GM12892 (cell line): ENCODE measurements around the gene ZFYVE27.

Source experiments
- DNase-seq: peaks from one replicate; pipeline ENCODE4 v3.0.0; 2011; ENCODE audit not compliant: insufficient read length
- FAIRE-seq: peaks from 2 replicates; lab custom pipeline; 2011; peaks lifted over from hg19 to GRCh38; lab: Jason Lieb, UNC
- POLR2A ChIP-seq: IDR thresholded peaks from 2 replicates; pipeline ENCODE4 v1.6.1; 2011; ENCODE audit warnings: low read depth, low read length, control low read depth
- POLR2AphosphoS5 ChIP-seq: IDR thresholded peaks from 2 replicates; pipeline ENCODE4 v1.6.1; 2011; ENCODE audit warnings: low read depth, low read length, control low read depth
- TAF1 ChIP-seq: IDR thresholded peaks from 2 replicates; pipeline ENCODE4 v1.6.1; 2011; ENCODE audit warnings: low read depth, mild to moderate bottlenecking, control low read depth, low read length, borderline replicate concordance

Gene ZFYVE27

DNA sequence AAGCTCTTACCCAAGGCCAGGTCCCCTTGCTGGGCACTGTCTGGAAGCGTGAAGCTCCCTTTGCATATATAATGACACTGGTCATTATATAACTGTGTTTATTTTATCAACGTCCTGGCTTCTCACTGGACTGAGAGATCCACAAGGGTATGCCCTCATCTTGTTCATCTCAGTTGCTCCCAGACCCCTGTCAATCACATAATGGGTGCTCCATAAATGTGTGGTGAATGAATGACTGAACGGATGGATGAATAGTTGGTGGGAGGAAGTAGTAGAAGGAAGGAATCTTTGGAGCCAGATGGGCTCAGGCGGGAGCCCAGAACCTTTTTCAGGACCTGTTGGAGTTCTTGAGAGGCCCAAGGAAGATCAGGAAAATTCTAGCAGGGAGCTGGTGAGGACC, 42.6 kb downstream of the ZFYVE27 start:
- TF ChIP-seq POLR2AphosphoS5: no peak
- no peak for TF ChIP-seq TAF1
- TF ChIP-seq POLR2A: no peak
- no peak for DNase-seq
- FAIRE-seq: no peak

DNA sequence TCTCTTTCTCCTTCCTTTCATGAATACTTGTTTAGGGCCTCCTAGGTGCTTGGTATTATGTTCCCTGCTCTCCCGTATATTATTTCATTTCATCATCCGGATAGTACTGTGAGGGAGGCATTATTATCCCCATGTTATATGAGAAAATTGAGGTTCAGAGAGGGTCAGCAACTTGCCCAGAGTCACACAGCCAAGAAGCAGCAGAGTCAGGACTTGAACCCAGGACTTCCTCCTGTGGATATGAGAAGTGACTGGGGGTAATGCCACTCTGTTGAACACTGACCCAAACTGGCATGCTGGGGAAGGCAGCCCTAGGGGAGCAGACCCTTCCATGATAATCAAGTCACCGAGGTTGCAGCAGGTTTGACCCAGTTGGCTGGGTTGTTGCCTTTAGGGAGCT, 43.0 kb downstream of the ZFYVE27 start:
- no peak for FAIRE-seq
- no peak for DNase-seq
- no peak for TF ChIP-seq TAF1

DNA sequence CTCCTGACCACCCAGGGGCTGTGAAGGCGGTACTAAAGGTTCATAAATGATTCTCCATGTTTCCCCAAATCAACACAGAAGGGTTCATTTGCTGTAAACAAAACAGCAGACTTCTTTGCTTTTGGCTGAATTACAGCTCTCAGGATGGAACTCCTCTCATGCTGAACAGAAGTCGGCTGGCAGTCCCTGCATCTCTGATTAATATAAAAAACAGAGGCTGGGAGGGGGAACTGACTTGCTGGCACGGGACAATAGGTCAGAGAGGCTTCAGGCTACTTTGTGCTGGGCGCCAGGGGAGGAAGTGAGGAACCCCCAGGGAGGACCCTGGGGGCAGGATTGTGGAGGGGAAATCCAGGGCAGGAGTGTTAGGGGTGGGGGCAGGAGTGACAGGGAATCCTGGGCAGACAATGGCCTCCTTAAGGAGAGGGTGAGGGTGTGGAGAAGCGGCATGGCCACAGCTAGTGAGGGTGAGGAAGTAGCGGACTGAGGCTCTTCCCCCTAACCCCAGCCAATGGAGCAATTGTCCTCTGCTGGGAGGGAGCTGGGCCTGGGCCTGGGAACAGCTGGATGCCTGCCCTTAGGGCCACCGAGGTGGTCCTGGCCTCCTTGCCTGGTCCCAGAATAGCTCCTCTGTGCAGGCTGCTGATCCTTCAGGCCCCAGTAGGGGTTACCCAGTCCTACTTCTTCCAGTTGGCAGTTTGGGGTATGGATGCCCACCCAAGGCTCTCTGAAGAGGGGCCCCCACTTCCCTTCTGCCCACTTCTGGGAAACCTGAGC, 44.1 kb downstream of the ZFYVE27 start:
- DNase-seq: no peak
- no peak for FAIRE-seq
- TF ChIP-seq POLR2AphosphoS5 (no peak), TAF1 (no peak), POLR2A (no peak)

DNA sequence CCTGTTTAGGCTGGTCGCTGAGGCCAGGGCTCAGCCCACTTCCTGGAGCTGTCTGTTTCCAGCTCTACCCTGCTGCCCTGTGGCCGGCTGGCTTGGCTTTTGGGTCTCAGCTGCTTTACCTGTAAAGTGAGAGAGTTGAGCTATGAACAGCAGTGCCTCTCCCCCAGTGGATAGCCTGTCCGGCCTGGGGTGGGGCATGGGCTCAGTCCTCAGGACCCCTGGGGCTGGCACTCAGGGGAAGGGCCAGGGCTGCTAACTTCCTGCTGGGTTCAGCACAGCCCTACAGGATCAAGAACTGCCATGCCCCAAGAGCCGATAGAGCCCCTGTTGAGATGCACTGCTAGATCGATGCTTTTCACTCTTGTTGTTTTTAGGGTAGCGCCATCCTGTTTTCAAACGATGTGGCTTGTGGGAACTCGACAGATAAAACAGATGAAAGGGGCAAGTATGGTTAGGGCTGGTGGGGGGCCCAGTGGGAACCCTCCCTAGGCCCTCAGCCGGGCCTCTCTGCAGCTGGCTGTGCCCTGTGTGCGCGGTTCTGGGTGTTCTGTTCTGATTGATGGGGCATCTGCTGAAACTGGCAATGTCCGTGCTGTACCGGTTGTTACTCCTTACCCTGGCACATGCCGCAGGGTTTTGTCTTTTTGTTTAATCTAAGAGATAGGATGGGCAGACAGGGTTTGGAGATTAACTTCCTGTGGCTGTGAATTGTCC, 44.8 kb downstream of the ZFYVE27 start:
- DNase-seq: no peak
- no peak for FAIRE-seq
- no peak for TF ChIP-seq POLR2A
- no peak for TF ChIP-seq TAF1
- no peak for TF ChIP-seq POLR2AphosphoS5

DNA sequence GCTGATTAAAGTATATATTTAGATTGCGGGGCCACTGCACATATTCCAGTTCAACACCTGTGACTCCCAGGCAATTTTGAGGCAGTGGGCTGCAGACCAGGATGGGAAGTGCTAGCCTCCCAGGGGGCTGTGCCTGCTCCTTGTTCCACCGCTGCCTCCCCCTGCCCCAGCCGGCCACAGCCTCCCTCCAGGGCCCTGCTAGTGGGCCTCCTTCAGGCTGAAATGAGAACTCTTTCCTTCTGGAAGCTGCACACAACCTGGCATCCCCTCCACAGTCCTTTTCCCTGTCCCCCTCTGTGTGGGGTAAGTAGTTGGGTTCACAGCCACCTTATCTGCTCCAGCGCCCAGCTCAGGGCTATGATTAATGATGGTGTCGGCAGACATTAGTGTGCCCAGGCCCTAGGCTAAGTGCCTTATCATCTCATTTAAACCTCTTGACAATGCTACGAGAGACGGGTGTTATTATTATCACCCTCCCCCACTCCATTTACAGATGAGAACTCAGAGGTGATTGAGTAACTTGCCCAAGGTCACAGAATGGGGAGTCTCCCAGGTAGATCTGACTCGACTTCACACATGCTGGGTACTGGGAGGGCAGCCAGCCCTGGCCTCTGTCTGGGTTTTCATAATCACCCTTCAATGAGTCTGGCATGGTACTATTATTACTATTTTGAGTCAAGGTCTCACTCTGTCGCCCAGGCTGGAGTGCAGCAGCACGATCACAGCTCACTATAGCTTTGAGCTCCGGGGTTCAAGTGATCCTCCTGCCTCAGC, 45.7 kb downstream of the ZFYVE27 start:
- TF ChIP-seq POLR2AphosphoS5: no peak
- DNase-seq: no peak
- no peak for FAIRE-seq

DNA sequence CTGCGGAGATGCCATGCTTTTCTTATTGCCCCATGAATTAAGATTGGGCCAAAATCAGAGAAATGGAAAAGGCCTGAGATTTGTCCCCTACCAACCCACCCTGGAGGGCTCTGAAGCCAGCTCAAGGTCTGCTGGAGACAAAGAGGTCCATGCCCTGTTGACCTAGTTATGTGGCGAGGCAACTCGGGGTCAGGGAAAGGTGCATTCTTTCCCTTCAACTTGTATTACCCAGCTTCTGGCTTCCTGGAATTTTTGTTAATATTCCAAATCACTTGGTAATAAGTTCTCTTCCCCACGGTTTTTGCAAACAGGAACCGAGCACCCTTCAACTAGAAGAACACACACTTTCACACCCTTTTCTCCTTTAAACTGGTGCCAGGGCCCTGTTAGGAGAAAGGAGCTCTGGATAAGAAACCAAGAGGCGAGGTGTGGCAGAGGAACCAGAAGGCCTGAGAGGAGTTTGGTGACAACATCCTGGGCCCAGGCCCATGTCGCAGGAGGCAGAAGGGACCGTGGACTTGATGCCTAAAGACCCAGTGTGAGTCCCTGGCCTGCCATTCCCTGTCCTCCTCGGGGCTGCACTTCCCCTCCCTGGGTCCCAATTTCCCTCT, 47.4 kb downstream of the ZFYVE27 start:
- DNase-seq: no peak
- no peak for FAIRE-seq
- TF ChIP-seq POLR2AphosphoS5 (no peak), POLR2A (no peak), TAF1 (no peak)

DNA sequence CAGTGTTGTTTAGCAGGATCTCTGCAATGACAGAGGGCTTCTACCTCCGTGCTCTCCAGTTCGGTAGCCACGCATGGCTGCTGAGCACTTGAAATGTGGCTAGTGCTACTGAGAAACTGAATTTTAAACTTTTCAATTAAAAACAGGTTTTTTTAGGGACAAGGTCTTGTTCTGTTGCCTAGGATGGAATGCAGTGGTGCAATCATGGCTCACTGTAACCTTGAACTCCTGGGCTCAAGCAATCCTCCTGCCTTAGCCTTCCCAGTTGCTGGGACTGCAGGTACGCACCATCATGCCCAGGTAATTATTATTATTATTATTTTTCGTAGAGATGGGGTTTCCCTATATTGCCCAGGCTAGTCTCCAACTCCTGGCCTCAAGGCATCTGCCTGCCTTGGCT, 48.3 kb downstream of the ZFYVE27 start:
- TF ChIP-seq POLR2AphosphoS5: no peak
- TF ChIP-seq TAF1: no peak
- no peak for TF ChIP-seq POLR2A
- FAIRE-seq: no peak
- DNase-seq: no peak

DNA sequence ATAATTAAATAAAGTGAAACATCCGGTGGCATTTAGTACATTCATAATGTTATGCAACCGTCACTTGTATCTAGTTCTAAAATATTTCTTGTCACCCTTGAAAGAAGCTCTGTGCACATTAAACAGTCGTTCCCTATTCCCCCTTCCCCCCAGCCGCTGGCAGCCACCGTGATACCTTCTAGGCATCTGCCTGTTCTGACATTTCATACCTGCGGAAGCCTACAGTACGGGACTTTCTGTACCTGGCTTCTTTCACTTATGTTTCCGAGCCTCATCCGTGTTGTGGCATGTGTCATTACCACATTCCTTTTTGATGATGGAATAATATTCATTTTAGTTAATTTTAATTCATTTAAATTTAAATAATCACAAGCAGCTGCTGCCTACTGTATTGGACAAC, 48.8 kb downstream of the ZFYVE27 start:
- DNase-seq (no peak), FAIRE-seq (no peak)
- TF ChIP-seq POLR2A: no peak
- TF ChIP-seq POLR2AphosphoS5: no peak
- no peak for TF ChIP-seq TAF1

DNA sequence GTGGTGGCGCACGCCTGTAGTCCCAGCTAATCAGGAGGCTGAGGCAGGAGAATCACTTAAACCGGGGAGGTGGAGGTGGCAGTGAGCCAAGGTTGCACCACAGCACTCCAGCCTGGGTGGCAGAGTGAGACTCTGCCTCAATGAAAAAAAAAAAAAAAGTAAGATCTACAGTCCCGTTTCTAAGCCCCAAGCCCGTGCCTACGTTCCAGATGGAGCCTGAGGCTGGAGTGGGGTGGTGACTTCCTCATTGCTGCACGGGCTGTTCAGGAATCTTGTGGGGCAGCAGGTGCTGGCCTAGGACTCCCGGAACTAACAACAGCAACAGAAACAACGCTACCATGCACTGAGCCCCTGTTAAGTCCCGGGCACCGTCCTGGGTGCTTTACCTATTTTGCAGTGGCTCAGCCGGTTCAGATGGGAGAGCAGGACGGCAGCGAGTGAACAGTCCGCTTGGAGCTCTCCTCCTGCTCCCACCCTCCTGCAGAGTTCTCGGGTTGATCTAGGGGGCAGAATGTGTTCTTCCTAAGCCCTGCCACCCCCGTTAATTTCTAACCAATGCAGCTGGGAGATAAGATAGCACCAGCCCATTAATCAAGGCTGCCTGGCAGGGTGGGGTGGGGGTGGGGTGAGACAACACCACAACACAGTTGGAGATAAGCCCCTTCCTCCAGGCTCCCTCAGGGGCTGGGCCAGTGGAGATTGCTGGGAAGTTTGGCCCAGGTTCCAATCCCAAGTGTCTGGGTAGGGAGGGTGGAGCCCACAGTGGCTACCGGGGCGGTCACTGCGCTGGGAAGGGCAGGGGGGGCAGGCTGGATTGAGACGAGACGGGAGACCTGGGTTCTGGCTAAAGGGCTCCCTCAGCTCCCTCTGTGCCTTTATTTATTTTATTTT, 51.9 kb downstream of the ZFYVE27 start:
- TF ChIP-seq TAF1 (no peak), POLR2AphosphoS5 (no peak), POLR2A (no peak)
- FAIRE-seq (no peak), DNase-seq (no peak)

DNA sequence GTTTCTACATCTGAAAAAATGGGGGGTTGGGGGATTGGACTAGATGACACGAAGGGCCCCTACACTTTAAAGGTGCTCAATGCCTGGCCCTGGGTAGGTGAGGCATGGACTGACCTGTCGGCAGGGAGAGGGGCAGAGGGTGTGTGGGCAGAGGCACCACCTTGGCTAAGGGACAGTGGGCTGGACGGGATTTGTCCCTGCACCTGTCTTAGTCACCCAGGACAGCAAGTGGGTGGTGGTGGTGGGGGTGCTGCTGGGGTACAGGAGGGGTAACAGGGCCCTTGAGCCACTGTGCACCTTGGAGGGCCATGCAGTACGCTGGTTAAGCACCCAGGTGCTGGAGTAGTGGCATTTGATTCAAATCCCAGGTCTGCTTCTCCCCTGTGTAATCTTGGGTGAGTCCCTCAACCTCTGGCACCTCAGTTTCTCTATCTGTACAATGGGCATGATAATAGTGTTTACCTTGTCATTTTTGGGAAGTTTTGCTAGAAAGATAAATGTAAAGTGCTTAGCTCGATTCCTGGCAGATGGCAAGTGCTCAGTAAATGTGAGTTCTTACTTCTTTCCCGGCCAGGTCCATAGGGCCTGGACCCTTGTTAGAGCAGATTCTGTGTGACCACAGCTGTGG, 53.0 kb downstream of the ZFYVE27 start:
- no peak for DNase-seq
- FAIRE-seq: no peak
- TF ChIP-seq TAF1 (no peak), POLR2AphosphoS5 (no peak), POLR2A (no peak)

DNA sequence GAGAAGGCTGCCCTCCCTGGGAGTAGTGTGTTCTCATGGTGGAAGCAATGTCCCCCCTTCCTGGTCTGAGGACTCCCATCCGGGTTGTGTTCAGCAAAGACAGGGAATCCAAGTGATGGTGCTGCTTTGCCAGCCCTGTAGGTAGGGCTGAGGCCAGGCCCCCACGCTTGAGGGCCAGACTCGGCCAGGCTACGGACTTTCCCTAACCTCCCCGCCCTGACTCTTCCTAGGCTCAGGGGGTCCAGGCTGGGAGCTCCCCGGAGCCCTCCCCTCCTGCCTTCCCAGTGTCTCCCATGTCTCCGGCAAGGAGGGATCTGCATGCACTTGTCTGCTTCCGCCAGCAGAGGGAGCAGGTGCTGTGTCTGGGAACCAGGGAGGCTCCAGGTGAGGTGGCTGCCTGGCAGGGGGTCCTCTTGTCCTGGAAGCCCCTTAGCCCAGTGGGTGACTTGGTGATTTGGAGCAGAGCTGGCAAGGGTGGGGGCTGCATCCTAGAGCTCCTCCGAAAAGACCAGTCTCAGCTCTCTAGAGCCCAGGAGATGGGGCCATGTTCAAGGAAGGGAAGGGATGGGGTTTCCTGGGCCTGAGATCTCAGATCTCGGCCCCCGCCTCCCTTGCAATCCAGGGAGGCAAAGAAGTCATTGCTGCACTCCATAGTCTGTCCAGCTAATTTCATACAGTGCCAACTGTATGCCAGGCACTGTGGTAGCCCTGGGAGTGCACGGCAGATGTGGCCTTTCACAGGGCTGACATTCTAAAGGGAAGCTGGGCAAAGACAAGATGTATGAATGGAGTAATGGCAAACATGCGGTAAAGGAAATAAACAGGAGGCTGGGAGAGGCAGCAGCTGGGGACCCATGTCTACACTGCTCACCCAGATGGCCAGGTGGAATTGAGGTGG, 55.1 kb downstream of the ZFYVE27 start:
- DNase-seq (peak; percentile 69), FAIRE-seq (peak; percentile 84)
- TF ChIP-seq POLR2A (no peak), POLR2AphosphoS5 (no peak), TAF1 (no peak)
